HG02885 (cell line): ENCODE data around the gene IQSEC3.
"Not testable (repeated sequence)": the region's sequence is repeated elsewhere in the genome, so short reads cannot be mapped to it uniquely, and the experiment has no call there.

Experiments
- ATAC-seq: cut with Tn5 transposase; IDR thresholded peaks from one replicate; pipeline ENCODE4 v1.9.1; 2021; ENCODE audit warnings: mild to moderate bottlenecking; ENCODE audit not compliant: unreplicated experiment, poor library complexity

The IQSEC3 gene

DNA sequence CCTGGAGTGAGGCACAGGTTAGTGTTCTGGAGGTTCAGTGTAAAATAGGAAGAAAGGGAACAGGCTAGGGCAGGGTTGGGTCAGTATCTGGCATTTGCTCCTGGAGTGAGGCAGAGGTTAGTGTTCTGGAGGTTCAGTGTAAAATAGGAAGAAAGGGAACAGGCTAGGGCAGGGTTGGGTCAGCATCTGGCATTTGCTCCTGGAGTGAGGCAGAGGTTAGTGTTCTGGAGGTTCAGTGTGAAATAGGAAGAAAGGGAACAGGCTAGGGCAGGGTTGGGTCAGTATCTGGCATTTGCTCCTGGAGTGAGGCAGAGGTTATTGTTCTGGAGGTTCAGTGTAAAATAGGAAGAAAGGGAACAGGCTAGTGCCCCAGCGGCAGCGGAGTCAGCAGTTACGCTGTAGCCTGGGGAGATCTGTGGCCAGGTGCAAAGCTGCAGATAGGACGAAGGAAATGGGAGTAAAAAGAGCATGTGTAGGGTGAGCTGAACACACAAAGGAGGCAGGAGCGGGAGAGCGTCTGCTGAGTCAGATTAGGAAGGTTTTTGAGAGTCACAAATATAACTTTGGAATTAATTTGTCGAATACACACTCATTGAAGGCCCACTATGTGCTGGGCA is 67.2 kb downstream of the IQSEC3 start:
- ATAC-seq: not testable (repeated sequence)

DNA sequence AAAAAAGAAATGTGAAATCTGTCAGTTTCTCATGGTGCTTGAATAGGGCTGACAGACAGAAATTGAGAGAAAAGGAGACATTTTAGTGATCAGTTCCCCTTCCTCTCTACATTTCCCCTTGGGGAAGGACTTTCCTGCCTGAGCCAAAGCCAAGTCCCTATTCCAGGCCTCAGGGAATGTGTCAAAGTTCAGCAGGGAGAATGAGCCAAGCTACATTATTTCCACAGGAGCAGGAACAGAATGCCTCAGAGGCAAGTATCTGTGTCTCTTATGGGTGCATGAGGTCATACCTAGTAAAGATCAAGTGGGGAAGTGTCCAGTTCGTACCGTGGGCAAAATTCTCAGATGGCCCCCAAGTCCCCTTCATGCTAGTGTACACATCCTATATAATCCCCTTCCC is 68.6 kb downstream of the IQSEC3 start:
- no peak for ATAC-seq

DNA sequence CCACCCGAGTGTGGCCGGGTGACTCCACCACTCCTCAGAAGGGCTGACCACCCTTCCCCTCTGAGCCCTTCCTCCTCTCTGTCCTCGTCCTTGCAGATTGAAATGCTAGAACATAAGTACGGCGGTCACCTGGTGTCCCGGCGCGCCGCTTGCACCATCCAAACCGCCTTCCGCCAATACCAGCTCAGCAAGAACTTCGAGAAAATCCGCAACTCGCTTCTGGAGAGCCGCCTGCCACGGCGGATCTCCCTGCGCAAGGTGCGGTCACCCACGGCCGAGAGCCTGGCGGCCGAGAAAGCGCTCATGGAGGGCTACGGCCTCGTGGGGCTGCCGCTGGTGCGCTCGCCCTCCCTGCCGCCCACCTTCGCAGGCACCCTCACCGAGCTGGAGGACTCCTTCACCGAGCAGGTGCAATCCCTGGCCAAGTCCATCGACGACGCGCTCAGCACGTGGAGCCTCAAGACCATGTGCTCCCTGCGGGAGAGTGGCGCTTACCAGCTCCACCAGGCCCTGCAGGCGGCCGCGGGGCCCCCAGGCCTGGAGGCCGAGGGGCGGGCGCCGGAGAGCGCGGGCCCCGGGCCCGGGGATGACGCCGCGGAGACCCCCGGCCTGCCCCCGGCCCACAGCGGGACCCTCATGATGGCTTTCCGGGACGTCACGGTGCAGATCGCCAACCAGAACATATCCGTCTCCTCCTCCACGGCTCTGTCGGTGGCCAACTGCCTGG is 71.8 kb downstream of the IQSEC3 start:
- ATAC-seq: no peak

DNA sequence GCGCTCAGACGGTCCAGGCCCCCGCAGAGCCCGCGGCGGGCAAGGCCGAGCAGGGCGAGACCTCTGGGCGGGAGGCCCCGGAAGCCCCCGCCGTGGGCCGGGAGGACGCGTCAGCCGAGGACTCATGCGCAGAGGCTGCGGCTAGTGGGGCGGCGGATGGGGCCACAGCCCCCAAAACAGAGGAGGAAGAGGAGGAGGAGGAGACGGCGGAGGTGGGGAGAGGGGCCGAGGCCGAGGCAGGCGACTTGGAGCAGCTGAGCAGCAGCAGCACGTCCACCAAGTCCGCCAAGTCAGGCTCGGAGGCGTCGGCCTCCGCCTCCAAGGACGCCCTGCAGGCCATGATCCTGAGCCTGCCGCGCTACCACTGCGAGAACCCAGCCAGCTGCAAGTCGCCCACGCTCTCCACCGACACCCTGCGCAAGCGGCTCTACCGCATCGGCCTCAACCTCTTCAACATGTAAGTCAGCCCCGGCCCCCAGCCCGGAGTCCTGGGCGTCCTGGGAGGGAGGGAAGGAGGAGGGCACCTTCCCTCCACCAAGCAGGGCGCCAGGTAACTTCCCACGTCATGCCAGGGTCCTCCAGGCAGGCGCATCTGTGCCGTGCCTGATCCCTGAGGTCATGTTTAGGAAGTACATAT is 72.4 kb downstream of the IQSEC3 start:
- no peak for ATAC-seq

DNA sequence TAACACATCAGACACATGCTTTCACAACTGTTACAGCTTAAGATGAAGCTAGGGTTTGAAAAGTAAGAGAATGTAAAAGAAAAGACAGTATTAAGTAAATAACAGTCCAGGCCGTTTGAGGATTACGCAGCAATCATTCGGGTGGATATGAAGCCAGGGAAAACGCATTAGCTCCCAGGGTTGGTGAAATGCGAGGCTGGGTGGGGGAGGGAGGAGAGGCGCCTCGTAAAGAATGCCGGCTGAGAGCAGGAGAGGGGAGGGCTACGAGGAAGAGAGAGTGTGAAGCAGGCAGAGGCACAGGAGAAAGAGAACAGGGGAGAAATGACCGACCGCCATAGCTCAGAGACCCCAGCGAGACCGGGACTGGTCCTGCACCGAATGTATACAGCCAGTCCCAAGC is 73.0 kb downstream of the IQSEC3 start:
- ATAC-seq: no peak

DNA sequence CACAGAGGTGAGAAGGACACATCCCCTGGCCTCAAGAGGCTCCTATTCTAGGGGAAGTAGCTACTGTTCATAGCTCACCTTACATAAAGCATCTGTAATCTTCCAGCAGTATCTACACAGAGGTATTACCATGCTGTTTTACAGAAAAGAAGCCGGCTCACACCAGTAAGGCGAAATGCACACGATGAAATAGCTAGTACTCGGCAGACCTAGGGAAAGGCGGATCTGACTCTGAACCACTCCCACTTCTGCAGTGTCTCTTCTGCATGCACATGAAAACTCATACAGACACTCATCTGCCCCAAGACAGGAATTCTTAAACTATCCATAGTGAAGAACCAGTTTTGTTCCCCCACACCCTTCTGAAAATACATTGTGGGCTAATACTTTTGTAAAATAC is 73.6 kb downstream of the IQSEC3 start:
- no peak for ATAC-seq

DNA sequence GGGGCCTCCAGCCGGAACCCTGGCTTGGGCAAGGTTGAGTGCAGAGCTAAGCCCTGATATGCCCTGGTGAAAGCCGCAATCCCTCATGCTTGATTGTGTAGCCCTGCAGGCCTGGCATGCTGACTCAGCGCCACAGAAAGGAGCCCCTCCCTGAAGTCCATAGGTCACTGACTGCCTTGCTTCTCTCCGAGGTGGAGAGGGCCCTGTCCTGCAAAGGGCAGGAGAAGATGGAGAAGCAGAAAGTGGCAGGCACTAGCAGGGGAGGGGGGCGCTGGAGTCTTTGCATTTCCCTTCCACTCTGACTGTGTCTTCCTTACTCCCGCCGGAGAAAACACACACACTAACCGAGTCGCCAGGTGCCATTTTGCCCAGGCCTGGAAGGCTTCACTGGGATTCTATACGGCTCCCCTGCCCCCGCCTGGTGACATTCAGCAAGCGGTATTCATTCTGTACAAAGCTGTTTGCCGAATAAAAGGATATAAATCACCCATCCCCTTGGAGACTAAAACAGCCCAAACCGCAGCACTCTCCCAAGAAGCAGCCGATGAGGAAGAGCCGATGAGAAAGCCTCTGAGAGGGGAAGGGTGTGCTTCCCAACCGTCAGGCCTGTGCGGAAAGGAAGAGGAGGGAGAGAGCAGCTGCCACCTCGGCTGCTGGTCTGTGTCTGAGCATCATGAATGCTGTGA is 77.5 kb downstream of the IQSEC3 start:
- ATAC-seq: no peak

DNA sequence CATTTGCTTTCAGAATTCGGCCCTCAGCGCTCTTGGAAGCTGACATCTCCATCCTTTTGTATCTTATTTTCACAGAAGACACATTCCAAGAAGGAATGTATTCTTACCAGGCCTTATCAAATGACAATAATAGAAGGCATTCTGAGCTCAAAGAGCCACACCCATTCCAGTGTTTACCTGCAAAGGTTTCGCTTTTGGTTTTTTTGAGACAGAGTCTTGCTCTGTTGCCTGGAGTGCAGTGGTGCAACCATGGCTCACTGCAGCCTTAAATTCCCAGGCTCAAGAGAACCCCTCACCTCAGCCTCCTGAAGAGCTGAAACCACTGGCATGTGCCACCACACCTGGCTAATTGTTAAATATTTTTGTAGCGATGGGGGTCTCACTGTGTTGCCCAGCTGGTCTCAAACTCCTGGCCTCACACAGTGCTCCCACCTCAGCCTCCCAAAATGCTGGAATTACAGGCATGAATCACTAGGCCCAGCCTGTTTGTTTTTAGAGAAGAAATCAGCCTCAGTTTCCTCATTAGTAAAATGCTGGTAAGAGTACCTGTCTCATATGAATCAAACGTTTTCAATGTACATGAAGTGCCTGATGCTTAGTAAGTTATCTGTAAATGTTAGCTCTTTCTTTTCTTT is 78.2 kb downstream of the IQSEC3 start:
- ATAC-seq: no peak

DNA sequence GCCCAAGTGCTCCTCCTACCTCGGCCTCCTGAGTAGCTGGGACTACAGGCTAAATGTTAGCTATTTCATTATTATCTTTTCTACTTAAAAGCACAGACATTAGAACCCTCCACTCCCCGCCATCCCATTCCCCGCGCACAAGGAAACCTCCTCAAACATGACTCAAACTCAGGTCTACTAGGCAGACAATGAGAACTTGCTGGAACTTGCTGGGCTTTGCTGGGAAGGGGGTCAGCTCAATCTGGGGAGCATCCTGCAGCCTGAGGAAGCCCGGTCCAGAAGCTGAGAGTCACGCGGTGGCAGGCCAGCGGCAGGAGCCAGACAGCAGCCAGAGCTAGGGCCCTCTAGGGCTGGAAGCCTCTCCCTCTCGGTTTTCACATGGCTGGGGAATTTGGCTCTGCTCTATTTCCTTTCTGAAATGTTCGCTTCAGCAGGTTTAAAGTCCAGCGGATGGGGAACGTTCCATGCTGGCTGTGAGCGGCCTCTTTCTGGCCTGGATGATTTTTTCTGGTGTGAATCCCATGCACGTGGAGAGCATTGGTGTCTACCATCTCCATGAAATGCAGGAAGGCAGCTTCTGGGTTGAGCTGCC is 78.9 kb downstream of the IQSEC3 start:
- no peak for ATAC-seq

DNA sequence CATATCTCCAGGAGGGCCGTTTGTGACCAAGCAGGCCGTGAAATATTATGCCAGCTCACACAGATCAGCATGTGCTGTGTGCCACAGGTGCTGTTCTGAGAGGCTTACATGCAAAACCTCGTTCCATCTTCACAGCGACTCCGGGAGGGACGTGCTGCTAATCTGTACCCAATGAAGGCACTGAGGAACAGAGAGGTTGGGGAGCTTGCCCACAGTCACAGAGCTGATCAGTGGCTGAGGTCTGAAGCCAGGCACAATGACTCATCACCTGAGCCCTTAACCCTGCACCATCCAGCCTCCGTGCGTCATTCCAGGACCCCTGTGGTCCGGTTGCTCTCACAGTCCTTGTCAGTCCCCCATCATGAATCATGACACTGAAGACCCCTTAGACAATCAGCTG is 80.7 kb downstream of the IQSEC3 start:
- no peak for ATAC-seq

DNA sequence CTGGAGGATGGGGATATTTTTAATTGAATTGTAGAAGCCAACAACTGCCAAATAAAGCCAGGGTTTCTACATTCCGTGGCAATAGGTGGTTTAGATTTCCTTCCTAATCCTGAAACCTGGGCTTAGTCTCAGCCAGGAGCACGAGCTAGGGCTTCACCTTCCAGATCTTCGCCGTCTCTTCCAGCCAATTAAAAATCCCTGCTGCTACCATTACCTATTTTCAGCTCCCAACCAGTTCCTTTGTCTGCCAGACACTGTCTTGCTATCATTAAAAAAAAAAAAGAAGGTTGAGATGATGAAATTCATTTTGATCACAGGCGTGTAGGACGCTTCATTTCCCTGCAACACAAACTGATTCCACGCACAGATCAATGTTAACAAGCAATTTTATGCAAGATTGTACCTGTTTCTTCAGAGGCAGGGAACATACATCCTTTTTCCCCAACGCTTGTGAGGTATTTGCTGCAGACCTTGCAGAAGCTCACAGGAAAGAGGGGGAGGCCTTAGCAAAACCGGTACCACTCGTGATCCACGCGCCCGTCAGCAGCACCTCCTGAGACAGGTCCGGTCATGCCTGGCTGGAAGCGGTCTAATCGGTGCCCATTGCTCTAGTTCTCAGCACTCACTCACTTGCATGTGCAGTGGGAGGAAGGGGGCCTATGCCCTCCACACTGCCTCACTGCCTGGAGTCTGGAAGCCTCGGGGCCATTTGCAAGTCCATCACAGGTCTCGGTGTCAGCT is 82.3 kb downstream of the IQSEC3 start:
- ATAC-seq: no peak

DNA sequence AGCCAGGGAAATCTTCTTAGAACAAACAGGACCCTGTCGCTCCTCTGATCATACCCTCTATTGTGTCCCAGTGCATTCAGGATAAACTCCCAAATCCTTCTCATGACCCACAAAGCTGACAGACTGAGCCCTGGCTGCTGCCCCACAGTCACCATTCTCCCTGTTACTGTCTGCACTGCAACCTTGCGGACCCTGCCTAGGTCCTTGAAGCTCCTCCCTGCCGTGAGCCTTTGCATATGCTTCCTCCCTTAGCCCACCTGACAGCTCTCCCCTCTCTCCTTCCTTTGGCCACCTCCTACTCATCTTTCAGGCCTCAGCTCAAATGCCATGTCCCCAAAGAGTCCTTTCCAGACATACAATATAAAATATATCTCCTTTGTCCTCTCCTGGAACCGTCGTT is 85.0 kb downstream of the IQSEC3 start:
- ATAC-seq: no peak

DNA sequence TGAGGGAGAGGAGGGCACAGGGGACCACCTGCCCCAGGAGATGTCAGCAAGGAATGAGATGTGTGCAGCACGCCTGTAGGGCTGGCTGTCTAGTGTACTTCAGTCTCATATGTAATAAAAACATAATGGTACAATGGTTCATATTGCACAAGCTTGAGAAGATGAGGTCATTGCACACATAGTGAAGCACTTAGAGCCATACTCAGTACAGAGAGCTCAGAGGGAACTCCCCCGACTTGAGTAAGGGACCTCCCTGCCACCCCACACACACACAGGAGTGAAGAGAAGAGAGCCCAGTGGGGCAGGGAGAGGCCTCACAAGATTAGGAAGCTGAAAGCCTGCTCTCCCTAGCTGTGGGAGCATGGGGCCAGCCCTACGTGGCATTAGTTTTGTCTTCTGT is 85.9 kb downstream of the IQSEC3 start:
- no peak for ATAC-seq

DNA sequence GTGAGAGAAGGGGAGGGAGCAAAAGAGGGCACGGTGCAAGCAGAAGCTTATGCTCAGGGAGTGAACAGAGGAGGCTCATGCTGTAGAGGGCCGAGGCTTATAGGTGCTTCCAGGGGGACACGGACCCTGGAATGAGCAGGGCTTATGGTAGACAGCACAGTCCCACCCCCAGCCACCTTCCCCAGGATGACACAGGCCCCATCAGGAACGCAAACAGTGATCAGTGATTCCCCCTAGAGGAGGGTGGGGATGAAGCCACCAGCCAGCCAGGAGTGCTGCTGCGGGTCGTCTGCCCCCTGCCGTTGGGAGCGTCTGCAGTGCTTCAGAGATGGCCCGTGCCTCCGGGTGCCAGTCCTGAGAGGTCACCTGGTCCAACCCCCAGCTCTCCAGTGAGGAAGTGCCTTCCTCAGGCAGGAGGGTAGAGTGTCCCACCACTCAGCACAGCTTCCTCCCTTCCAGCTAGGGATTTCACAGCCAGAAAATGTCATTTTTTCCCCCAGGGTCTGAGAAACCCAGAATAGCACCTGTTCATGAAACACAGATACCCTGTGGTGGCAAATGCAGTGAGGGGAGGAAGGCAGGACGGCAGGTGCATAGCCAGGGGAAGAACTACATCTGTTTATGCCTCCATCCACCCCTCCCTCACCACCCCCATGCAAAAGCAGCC is 86.6 kb downstream of the IQSEC3 start:
- peak; percentile 69 for ATAC-seq

DNA sequence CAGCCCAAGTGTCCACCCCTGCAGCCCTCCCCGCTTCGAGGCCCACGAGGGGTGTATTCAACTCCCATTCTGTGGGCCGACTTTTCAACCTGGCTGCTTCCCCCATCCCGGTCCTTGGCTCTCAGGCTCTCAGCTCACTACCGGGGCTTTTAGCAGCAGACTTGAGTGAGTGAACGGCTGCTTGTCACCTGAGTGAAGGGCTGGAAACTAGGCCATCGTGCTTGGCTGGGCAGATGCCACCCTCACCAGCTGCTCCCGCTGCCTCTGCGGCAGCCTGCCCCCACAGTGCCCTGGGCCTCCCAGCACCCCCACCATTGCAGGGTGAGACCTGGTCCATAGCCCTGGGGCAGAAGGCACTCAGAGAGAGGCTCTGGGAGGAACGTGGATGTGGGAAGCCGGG is 87.5 kb downstream of the IQSEC3 start:
- ATAC-seq: no peak

DNA sequence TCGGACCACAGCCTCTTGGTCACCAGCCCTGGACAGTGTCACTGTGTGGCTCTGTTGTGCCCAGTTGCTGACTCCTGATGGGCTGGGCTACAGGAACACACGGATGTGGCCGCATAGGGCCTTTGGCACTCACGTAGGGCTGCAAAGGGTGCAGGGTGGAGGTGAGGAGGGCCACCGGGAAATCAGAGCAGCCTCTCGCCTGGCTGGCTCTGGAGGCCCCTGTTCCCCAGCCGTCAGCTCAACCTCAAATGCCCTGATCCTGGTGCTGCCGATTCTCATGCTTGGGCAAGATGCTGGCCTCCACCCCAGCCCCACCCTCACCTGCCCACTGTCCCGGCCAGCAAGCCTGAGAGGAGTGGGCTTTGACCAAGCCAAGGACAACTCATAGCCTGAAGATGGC is 88.4 kb downstream of the IQSEC3 start:
- ATAC-seq: no peak

DNA sequence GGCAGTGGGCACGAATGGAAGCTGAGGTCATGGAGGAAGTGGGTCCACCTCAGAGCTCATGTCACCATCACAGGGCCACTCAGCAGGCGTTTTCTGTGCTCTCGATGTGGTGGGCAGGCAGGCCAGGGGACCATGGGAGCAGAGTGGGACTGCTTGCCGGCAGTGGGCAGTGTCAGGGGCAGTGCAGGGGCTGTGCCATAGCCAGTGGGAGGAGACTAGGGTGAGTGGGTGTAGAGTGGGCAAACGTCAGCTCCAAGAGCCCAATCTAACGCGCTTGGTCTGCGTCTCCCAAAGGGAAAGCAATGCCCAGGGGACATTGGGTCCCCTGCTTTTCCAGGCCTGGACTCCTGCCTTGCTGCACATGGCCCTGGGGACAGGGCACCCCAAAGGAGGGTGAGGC is 89.1 kb downstream of the IQSEC3 start:
- no peak for ATAC-seq

DNA sequence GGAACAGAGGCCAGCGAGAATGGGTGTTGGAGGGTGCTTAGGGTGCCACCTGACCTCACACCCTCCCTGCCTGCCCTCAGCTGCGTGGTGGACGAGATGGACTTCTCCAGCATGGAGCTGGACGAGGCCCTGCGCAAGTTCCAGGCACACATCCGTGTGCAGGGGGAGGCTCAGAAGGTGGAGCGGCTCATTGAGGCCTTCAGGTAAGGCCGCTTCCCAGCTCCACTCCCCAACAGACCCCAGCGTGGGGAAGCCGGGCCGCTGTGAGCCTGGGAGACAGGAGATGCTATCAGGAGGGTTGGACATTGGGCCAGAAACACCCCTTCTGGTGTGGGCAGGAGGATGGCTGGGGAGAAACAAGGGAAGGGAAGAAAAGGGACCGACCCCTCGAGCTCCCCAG is 90.4 kb downstream of the IQSEC3 start:
- ATAC-seq: no peak

DNA sequence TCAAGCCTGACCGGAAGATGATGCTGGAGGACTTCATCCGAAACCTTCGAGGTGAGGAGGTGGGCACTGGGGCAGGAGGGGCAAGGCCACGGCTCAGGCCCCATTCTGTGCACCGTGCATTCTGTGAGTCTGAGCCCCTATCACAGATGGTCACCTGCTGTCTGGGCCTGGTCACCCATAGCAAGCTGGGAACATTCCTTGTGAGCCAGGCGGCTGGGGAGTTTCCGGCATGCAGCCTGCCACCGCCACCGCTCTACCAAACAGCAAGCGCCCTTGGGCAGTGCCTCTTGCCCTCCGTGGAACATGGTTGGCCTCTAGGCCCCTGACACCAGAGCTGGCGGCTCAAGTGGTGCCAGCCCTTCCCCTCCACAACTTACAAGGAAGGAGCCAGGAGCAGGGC is 91.1 kb downstream of the IQSEC3 start:
- no peak for ATAC-seq
